ENCODE data around the gene KCNJ6.

DNA sequence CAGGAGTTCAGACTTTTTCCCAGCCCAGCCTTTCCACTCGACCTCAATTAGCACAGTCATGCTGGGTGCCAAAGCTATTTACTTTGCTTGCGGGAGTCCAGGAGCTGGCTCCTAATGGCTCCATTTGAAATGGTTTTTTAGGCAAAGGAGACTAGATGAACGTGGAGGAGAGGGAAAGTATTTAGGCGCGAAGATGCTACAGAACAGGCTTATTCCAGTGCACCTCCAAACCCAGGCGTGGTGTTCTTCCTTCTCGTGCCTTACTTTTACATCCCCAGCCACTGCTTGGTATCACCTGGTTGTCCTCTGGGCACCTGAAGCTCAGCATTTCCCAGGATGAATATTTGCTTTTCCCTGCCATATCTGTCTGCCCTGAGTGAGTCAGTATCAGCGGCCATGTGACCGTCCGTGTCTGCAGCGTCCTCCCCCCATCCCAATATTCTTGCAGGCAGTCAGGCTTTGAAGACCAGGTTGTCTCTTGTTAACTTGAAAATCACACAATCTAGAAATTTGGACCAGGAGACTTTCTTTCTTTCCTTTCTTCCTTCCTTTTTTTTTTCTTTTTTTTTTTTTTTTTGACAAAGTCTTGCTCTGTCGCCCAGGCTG, 351.2 kb downstream of the KCNJ6 start:
- TF ChIP-seq, protein P1, sequence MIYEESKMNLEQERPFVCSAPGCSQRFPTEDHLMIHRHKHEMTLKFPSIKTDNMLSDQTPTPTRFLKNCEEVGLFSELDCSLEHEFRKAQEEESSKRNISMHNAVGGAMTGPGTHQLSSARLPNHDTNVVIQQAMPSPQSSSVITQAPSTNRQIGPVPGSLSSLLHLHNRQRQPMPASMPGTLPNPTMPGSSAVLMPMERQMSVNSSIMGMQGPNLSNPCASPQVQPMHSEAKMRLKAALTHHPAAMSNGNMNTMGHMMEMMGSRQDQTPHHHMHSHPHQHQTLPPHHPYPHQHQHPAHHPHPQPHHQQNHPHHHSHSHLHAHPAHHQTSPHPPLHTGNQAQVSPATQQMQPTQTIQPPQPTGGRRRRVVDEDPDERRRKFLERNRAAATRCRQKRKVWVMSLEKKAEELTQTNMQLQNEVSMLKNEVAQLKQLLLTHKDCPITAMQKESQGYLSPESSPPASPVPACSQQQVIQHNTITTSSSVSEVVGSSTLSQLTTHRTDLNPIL (CRISPR knock-in tag; IDR thresholded peaks at IDR 0.05; ENCODE audit: low read depth) = no peak
- TF ChIP-seq, protein P2, sequence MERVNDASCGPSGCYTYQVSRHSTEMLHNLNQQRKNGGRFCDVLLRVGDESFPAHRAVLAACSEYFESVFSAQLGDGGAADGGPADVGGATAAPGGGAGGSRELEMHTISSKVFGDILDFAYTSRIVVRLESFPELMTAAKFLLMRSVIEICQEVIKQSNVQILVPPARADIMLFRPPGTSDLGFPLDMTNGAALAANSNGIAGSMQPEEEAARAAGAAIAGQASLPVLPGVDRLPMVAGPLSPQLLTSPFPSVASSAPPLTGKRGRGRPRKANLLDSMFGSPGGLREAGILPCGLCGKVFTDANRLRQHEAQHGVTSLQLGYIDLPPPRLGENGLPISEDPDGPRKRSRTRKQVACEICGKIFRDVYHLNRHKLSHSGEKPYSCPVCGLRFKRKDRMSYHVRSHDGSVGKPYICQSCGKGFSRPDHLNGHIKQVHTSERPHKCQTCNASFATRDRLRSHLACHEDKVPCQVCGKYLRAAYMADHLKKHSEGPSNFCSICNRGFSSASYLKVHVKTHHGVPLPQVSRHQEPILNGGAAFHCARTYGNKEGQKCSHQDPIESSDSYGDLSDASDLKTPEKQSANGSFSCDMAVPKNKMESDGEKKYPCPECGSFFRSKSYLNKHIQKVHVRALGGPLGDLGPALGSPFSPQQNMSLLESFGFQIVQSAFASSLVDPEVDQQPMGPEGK (CRISPR knock-in tag; IDR thresholded peaks at IDR 0.05; ENCODE audit: borderline replicate concordance) = no peak
- TF ChIP-seq ZNF565 (CRISPR knock-in tag; conservative IDR thresholded peaks at IDR 0.05; ENCODE audit: low read depth) = no peak

Measured in SK-N-SH treated with all-trans-retinoic acid at 6 μM for 48 hours (cell line).